Prostate gland (tissue), 2 donors: ENCODE results near the gene TMEM45B. TPM values are rescaled to one million over a fixed set of nuclear protein-coding genes. Genes with fewer than 3 reads are reported as not detected.
"Not testable (repeated sequence)": the region's sequence is repeated elsewhere in the genome, so short reads cannot be mapped to it uniquely, and the experiment has no call there.

ENCODE experiments used
- DNase-seq: peaks from one replicate; pipeline ENCODE4 v3.0.0-alpha.2; 2019; ENCODE audit warnings: low spot score
- H3K27ac ChIP-seq, 2 donors: fragments of 200-600 bp; sonication (generic); 2 replicates each; pipeline ENCODE4 v1.5.1; 2017 to 2019
- H3K27me3 ChIP-seq: fragments of 200-600 bp; sonication (generic); replicated peaks from 2 replicates; pipeline ENCODE4 v1.5.1; 2019; ENCODE audit not compliant: insufficient read depth
- H3K36me3 ChIP-seq, 2 donors: fragments of 200-600 bp; sonication (generic); 1 replicate in 1 of 2; 2 replicates in 1 of 2; pipeline versions ENCODE4 v1.5.1 to v1.8.1; 2017 to 2019
- H3K4me1 ChIP-seq: fragments of 200-600 bp; sonication (generic); replicated peaks from 2 replicates; pipeline ENCODE4 v1.5.1; 2019
- H3K4me3 ChIP-seq, 2 donors: fragments of 200-600 bp; sonication (generic); 2 replicates each; pipeline ENCODE4 v1.5.1; 2017 to 2019
- H3K9me3 ChIP-seq: fragments of 200-600 bp; sonication (generic); 2 replicates; pipeline ENCODE4 v1.5.1; 2017
- CTCF ChIP-seq, 4 experiments: fragments of 200-600 bp in 2 of 4; fragments of 450-650 bp in 2 of 4; sonication (generic) in 2 of 4; IDR thresholded peaks; 1 replicate in 3 of 4; 2 replicates in 1 of 4; pipeline ENCODE4 v1.5.1; 2016 to 2019; ENCODE audit warnings: antibody characterized with exemption in 4 of 4, mild to moderate bottlenecking in 2 of 4, moderate library complexity in 2 of 4
- POLR2A ChIP-seq: fragments of 450-650 bp; IDR thresholded peaks from one replicate; pipeline ENCODE4 v1.6.1; 2016; ENCODE audit warnings: antibody characterized with exemption, mild to moderate bottlenecking
- POLR2AphosphoS5 ChIP-seq: sonication (generic); formaldehyde crosslinking; IDR thresholded peaks from one replicate; pipeline ENCODE4 v1.6.1; 2017; ENCODE audit warnings: antibody characterized with exemption
- WGBS: methylation state at CpG from one replicate; pipeline ENCODE4 v1.1.5; 2018; 5-methylcytosine and 5-hydroxymethylcytosine counted together
- intact Hi-C: fragments of 100-400 bp; cut with DNase I; formaldehyde crosslinking; loops from one replicate; pipeline ENCODE4 v1.14.2; 2022
- total RNA-seq, 2 donors: library from RNA; depleted of rRNA; stranded (reverse); fragments of >200 nt; gene quantifications; one replicate each; pipeline ENCODE4 v1.1.0, GENCODE V29; 2016

Gene TMEM45B
- total RNA-seq, 2 donors from 2014 or later: 5.2 to 11.0 TPM

- DNase-seq: no peak
- intact Hi-C loops: no loop called here
- no peak for TF ChIP-seq CTCF (IDR thresholded peaks at IDR 0.05)
- TF ChIP-seq POLR2A: no peak
- Histone ChIP-seq H3K4me1 (no peaks in the 10 kb centered on the region), H3K27me3 (no peaks in the 10 kb centered on the region), H3K9me3 (no peaks in the 10 kb centered on the region), H3K27ac (no peak overlapping the region), H3K4me3 (no peak overlapping the region), H3K36me3 (no peaks in the 10 kb centered on the region)
Observed at GRCh38 chr11:129769059-129769458, 46.6 kb upstream of the TMEM45B start.

- no peaks in the 10 kb centered on the region for H3K27me3 ChIP-seq
- no peak overlapping the region for H3K27ac ChIP-seq
- intact Hi-C loops: no loop called here
- TF ChIP-seq POLR2AphosphoS5: no peak
- no peak for TF ChIP-seq POLR2A
- TF ChIP-seq CTCF (IDR thresholded peaks at IDR 0.05): no peak
- H3K4me3 ChIP-seq: no peak overlapping the region
- DNase-seq: no peak
- H3K36me3 ChIP-seq: no peaks in the 10 kb centered on the region
- no peaks in the 10 kb centered on the region for H3K9me3 ChIP-seq
- no peaks in the 10 kb centered on the region for H3K4me1 ChIP-seq
- WGBS: 80% methylated on average over 1 of the region's 1 CpG
Observed at GRCh38 chr11:129770993-129771392, 44.7 kb upstream of the TMEM45B start.

GRCh38 chr11:129771456-129771855 is 44.2 kb upstream of the TMEM45B start:
- H3K27me3 ChIP-seq, H3K9me3 ChIP-seq, H3K4me3 ChIP-seq, intact Hi-C loops, H3K27ac ChIP-seq, H3K36me3 ChIP-seq, H3K4me1 ChIP-seq, DNase-seq: not testable (repeated sequence)
- WGBS: 87% methylated on average over 1 of the region's 1 CpG

- 69% methylated on average over 5 of the region's 5 CpGs for WGBS
- no peaks in the 10 kb centered on the region for H3K9me3 ChIP-seq
- no peak overlapping the region for H3K4me3 ChIP-seq
- no peak for TF ChIP-seq POLR2AphosphoS5
- no peak for TF ChIP-seq CTCF (IDR thresholded peaks at IDR 0.05)
- TF ChIP-seq POLR2A: no peak
- no peaks in the 10 kb centered on the region for H3K27me3 ChIP-seq
- no peak for DNase-seq
- no peaks in the 10 kb centered on the region for H3K4me1 ChIP-seq
- intact Hi-C loops: no loop called here
- no peaks in the 10 kb centered on the region for H3K36me3 ChIP-seq
- H3K27ac ChIP-seq: no peak overlapping the region
Observed at GRCh38 chr11:129778877-129779276, 36.8 kb upstream of the TMEM45B start.

GRCh38 chr11:129779342-129779741 is 36.3 kb upstream of the TMEM45B start:
- no peak overlapping the region for H3K27ac ChIP-seq
- DNase-seq: no peak
- intact Hi-C loops: no loop called here

More at GRCh38 chr11:129779342-129779741, 36.3 kb upstream of the TMEM45B start:
- TF ChIP-seq POLR2AphosphoS5 (no peak), CTCF (IDR thresholded peaks at IDR 0.05) (no peak), POLR2A (no peak)
- no peaks in the 10 kb centered on the region for H3K4me1 ChIP-seq
- no peak overlapping the region for H3K4me3 ChIP-seq
- no peaks in the 10 kb centered on the region for H3K36me3 ChIP-seq
- H3K27me3 ChIP-seq: no peaks in the 10 kb centered on the region
- WGBS: 32% methylated on average over 3 of the region's 3 CpGs
- H3K9me3 ChIP-seq: no peaks in the 10 kb centered on the region
